DND-41 (cell line): Measurements from ENCODE around the gene TMEM151B.

Experiments
- ATAC-seq: fragments of 200-7000 bp; cut with Tn5 transposase; 3 replicates; pipeline ENCODE4 v1.9.1; 2021; ENCODE audit warnings: low read depth; ENCODE audit not compliant: insufficient read depth
- DNase-seq: peaks from one replicate; pipeline ENCODE4 v3.0.0-alpha.2; 2020
- H2AFZ ChIP-seq: 2 replicates; pipeline ENCODE4 v1.6.0; 2012; ENCODE audit warnings: low read depth, low read length
- H3K27ac ChIP-seq: 2 replicates; pipeline ENCODE4 v1.5.1; 2012; ENCODE audit warnings: low read length, inconsistent platforms
- H3K27me3 ChIP-seq: fragments of 200-600 bp; sonication (generic); 2 replicates; pipeline ENCODE4 v1.6.0; 2012; ENCODE audit warnings: low read length, mild to moderate bottlenecking, inconsistent platforms; ENCODE audit not compliant: insufficient read depth, poor library complexity
- H3K36me3 ChIP-seq: 2 replicates; pipeline ENCODE4 v1.5.1; 2012; ENCODE audit warnings: low read length, inconsistent platforms; ENCODE audit not compliant: insufficient read depth
- H3K4me1 ChIP-seq: 2 replicates; pipeline ENCODE4 v1.5.1; 2012; ENCODE audit warnings: mild to moderate bottlenecking, low read length; ENCODE audit not compliant: insufficient read depth
- H3K4me2 ChIP-seq: 2 replicates; pipeline ENCODE4 v1.6.0; 2012; ENCODE audit warnings: mild to moderate bottlenecking, moderate library complexity, low read length, inconsistent platforms; ENCODE audit not compliant: insufficient read depth
- H3K4me3 ChIP-seq, 2 experiments: fragments of 200-600 bp in 1 of 2; shearing (Covaris generic) in 1 of 2; 2 replicates each; pipeline ENCODE4 v1.5.1; 2012 to 2016; ENCODE audit warnings: inconsistent platforms in 2 of 2, low read length in 2 of 2, mild to moderate bottlenecking in 2 of 2, low read depth in 1 of 2, moderate library complexity in 1 of 2
- H3K79me2 ChIP-seq: 2 replicates; pipeline ENCODE4 v1.6.0; 2012; ENCODE audit warnings: low read length, inconsistent platforms; ENCODE audit not compliant: insufficient read depth
- H3K9ac ChIP-seq: 2 replicates; pipeline ENCODE4 v1.6.0; 2012; ENCODE audit warnings: low read depth, mild to moderate bottlenecking, inconsistent platforms, low read length, moderate library complexity
- H3K9me3 ChIP-seq: 2 replicates; pipeline ENCODE4 v1.5.1; 2012; ENCODE audit warnings: low read length, moderate library complexity, mild to moderate bottlenecking, inconsistent platforms; ENCODE audit not compliant: insufficient read depth, severe bottlenecking
- H4K20me1 ChIP-seq: 2 replicates; pipeline ENCODE4 v1.6.0; 2012; ENCODE audit warnings: low read length; ENCODE audit not compliant: insufficient read depth
- CTCF ChIP-seq: IDR thresholded peaks from 2 replicates; pipeline ENCODE4 v1.5.1; 2012; ENCODE audit warnings: borderline replicate concordance, low read length, moderate library complexity, mild to moderate bottlenecking; ENCODE audit not compliant: poor library complexity, severe bottlenecking; ENCODE audit errors: extremely low read depth
- EZH2 ChIP-seq: IDR thresholded peaks from 3 replicates; pipeline ENCODE4 v1.6.1; 2012; ENCODE audit warnings: borderline replicate concordance, low read depth, mild to moderate bottlenecking, moderate library complexity, low read length, inconsistent platforms; ENCODE audit not compliant: severe bottlenecking

TMEM151B gene

GRCh38 chr6:44255105-44255808, 15.0 kb upstream of the TMEM151B start:
- peak; percentile 25 for DNase-seq
- H4K20me1 ChIP-seq, result peaks cover 41% of the 10 kb centered on the region; the same call in 1 of the 2 replicates
- peak; percentile 4; the same call in 2 of the 3 replicates for ATAC-seq
- peak overlapping the region in 1 of 2 experiments; percentile 96; a peak in 1 of 4 replicates for H3K4me3 ChIP-seq
- no peak overlapping the region; the same call in 1 of the 2 replicates for H3K27ac ChIP-seq
- no peaks in the 10 kb centered on the region for H3K9me3 ChIP-seq
- H3K9ac ChIP-seq, result peak overlapping the region; percentile 88; the same call in 1 of the 2 replicates
- peaks cover 50% of the 10 kb centered on the region for H3K4me1 ChIP-seq
- H3K4me2 ChIP-seq, result peak overlapping the region; percentile 92; the same call in 1 of the 2 replicates
- H3K79me2 ChIP-seq, result peaks cover 29% of the 10 kb centered on the region
- TF ChIP-seq EZH2, result no peak
- no peak for TF ChIP-seq CTCF
- H3K36me3 ChIP-seq, result peaks cover 72% of the 10 kb centered on the region
- H2AFZ ChIP-seq, result no peak overlapping the region
- no peaks in the 10 kb centered on the region for H3K27me3 ChIP-seq

- Histone ChIP-seq H3K4me2 (peak overlapping the region; percentile 92), H3K27ac (peak overlapping the region; percentile 81; the same call in 1 of the 2 replicates), H3K27me3 (no peaks in the 10 kb centered on the region), H4K20me1 (peaks cover 32% of the 10 kb centered on the region; the same call in 1 of the 2 replicates), H2AFZ (peak overlapping the region; percentile 81; the same call in 1 of the 2 replicates), H3K9ac (peak overlapping the region; percentile 88), H3K9me3 (no peaks in the 10 kb centered on the region), H3K4me3 (peak overlapping the region; percentile 90 to 96; a peak in 3 of 4 replicates), H3K36me3 (peaks cover 66% of the 10 kb centered on the region), H3K4me1 (peaks cover 42% of the 10 kb centered on the region), H3K79me2 (peaks cover 20% of the 10 kb centered on the region)
- TF ChIP-seq EZH2 (no peak), CTCF (no peak)
- ATAC-seq, result no peak
- no peak for DNase-seq
Observed at GRCh38 chr6:44255871-44256774, 14.1 kb upstream of the TMEM151B start.

GRCh38 chr6:44256775-44257024, 13.6 kb upstream of the TMEM151B start:
- Histone ChIP-seq H3K36me3 (peaks cover 66% of the 10 kb centered on the region), H2AFZ (peak overlapping the region; percentile 81)

More at GRCh38 chr6:44256775-44257024, 13.6 kb upstream of the TMEM151B start:
- Histone ChIP-seq H3K27me3 (no peaks in the 10 kb centered on the region), H3K9me3 (no peaks in the 10 kb centered on the region), H3K4me3 (peak overlapping the region; percentile 90 to 96), H3K4me1 (peaks cover 38% of the 10 kb centered on the region), H4K20me1 (peaks cover 27% of the 10 kb centered on the region; the same call in 1 of the 2 replicates), H3K79me2 (peaks cover 16% of the 10 kb centered on the region), H3K4me2 (peak overlapping the region; percentile 92), H3K9ac (peak overlapping the region; percentile 88), H3K27ac (peak overlapping the region; percentile 81)
- DNase-seq (no peak), ATAC-seq (peak; percentile 6)
- TF ChIP-seq EZH2, result no peak
